HG03378 (cell line): ENCODE data around the gene NID1.

Experiments
- ATAC-seq: cut with Tn5 transposase; IDR thresholded peaks from one replicate; pipeline ENCODE4 v1.9.1; 2021; ENCODE audit warnings: mild to moderate bottlenecking, moderate library complexity; ENCODE audit not compliant: unreplicated experiment

The NID1 gene

DNA sequence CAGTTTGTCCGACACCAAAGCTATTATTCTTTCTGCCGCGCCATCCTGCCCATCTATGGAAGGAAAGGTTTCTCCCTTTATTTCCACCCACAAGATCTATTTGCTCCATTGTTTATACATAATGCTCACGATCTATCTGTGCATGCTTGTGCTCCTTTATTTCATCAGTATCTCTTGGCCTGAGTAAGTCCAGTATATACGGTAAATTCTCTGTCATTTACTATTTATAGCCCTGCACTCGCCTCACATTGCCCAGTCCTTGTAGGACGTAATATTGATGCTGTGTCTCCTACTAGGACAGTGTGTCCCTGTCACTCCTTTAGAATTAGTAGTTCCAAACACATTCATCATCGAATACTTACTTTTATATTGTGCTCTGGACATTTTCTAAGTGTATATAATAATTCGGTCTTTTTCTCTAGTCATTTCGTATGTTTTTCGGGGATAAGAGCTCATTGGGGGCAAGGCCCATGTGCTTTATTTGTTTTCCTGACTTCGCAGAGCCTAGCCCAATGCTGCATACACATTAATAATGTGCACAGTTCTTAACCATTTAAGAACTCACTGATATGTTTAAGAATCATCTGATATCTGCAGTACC lies 3.1 kb upstream of the NID1 start:
- no peak for ATAC-seq

DNA sequence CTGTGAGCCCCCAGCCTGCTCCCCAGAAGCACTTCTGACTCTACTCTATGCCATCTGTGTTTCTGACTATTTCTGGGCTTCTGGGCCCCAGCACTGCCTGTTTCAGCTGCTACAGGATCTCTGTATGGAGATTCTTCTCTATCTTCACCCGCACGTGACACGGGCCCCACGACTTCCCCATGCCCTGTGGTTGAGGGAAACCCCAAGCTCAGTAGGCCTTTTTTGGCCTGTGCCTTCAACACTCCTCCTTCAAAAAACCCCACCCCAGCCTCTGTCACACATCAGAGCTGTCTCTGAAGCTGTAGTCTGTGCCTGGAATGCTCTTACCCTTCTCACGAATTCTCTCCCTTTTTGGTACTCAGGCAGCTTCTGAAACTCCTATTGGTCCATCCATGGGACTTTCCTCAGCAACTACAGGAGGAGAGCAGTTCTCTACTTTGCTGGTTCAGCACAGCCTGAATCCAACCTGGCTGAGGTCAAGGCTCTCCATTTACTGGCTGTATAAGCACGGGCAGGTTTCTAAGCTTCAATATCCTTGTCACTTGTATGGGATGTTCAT lies 2.0 kb upstream of the NID1 start:
- ATAC-seq, result peak; percentile 91

DNA sequence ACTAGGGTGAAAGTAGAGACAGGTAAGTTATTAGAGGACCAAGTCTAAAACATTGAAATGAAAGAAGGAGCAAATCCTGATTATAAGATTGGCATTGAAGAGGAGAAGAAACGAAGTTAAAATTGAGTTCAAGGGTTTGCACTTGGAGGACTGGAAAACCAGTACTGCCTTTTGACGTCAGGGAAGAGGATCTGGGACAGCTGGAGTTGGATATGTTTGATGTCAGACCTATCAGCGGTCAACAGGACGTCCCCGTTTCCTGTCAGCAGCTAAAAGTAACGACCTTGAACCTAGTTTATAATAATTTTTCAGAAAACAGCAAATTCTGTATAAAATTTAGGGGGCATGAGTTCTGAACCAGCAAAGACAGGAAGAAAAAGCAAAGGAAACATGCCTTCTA lies 1.2 kb upstream of the NID1 start:
- ATAC-seq, result no peak

DNA sequence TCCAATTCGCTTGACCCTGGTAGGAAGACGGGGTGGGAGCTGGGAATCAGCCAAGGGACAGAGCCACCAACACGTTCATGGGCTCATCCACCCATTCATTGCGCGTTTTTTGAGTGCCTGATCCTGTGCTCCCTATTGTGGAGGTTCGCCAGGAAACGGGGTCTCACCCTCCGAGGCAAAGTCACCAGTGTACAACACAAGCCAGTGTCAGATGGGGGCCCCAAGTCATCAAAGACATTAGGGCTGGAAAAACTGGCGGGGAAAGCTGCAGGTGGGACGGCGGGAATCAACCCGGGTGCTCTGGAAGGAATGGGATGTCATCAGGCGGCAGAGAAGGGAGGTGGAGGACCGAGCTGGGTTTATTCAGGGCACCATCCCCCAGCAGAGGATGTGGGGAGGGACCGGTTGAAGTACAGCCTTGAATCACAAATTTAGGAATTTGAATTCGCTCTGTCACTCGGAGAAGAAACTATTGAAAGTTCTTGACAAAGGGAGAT lies 667 bp upstream of the NID1 start:
- no peak for ATAC-seq

DNA sequence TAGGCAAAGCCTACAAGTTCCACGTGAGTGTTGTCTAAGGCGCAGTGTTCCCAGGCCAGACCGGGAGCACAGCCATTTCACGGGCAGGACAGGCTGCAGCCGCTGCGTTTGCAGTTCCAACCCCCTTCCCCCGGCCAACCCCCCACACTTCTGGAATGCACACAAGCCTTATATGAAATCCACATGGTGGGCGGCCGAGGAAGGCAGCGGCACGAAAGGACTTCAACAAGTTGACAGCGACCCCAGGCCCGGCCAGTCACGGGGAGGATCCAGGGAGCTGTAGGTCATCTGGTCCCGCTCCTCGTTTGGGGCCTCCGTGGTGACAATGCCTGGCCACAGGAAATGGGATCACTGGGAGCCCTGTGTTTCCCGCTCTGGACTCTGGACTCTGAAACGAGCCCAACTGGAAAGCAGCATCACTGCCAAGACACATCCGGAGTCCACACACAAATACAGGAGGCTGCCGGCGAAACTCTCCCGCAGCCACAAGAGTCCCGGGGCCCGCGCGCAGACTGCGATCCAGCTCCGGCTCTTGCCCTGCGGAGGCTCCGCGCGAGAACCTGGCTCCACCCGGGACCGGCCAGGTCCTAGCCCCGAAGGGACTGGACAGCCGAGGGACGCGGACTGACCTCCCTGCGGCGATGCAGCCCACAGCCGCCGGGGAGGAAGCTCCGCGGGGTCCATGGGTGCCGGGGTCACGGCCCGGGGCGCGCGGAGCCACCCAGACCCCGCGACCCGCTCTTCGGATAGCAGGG lies 794 bp downstream of the NID1 start:
- no peak for ATAC-seq

DNA sequence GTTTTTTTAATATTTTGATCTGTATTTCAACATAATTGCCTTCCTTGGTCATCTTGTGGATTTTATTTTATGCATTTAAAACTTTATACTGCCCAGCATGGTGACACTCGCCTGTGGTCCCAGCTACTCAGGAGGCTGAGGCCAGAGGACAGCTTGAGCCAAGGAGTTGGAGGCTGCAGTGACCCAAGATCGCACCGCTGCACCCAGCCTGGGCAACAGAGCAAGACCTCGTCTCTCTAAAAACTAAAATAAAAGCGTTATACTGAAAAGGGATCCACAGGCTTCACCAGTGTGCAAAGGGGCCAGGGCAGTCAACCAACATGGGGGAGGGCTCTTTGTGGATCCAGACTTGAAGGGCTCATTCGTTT lies 1.4 kb downstream of the NID1 start:
- no peak for ATAC-seq

DNA sequence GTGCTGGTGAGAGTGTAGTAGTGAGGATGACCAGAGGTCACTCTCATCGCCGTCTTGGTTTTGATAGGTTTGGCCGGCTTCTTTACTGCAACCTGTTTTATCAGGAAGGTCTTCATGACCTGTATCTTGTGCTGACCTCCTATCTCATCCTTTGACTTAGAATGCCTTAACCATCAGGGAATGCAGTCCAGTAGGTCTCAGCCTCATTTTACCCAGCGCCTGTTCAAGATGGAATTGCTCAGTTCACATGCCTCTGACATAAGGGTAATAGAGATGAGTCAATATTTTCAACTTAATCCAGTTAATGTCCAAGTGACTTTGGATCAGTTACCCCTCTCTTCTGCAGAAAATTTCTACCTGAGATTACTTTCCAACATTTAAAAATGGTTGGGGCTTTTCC lies 4.6 kb downstream of the NID1 start:
- no peak for ATAC-seq

DNA sequence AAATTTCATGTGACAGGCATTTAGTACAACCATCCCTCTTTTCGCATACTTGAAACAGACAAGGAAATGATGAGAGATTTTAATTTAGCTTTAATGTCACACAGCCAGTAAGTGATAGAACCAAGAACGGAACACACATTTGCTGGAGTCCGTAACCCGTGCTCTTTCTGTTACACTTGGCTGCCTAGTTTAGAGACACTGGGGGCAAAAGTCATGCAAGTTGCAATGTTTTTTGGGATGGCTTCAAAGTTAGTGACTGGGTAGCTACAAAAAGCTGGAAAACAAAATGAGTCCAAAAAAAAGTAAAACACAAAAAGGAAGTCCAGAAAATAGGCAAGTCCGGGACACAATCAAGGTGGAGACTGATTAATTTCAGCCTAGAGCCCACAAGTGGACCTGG lies 5.9 kb downstream of the NID1 start:
- ATAC-seq, result no peak

DNA sequence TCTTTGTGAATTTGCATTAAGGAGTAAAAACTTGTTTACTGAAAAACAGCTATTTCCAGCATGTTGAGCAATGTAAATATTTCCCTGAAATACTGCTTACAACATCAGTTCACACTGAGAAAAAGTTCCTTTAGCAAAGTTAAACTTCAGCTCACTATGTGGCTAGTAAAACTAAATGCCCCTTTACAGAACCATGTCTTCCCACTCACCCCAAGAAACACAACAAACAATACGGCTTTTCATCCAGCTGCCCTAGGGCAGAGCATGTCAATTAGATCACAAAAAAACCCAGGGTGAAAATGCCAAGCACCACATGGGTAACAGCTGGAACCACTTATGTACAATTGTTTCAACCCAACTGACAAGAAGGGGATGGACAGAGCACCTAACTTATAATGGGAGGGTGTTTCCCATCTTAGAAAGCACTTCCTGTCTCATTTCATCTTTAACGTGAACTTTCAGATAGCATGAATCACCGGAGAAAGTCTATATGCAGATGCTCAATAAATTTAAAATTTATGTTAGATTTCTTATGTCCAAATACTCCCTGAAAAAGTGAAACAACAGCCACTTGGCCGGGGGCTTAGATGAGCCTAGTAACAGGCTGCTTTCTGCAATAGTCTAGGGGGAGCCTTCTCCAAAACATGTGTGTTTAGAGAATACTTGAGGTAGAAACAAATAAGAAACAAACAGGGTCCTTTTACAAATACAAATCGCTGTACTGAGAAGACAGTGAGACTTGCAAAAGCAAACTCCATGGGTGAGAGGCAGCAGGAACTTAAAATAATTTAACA lies 6.6 kb downstream of the NID1 start:
- peak; percentile 89 for ATAC-seq

DNA sequence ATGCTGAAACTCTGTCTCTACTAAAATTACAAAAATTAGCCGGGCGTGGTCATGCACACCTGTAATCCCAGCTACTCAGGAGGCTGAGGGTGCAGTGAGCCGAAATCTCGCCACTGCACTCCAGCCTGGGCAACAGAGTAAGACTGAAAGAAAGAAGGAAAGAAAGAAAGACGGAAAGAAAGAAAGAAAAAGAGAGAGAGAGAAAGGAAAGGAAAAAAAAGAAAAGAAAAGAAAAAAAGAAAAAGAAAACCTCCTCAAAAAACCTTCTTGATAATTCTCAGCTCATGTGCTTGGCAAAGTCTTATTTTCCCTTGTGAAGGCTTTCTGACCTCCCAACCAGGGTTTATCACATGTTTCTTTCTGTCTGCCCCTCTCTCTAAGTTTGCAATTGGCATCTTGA lies 7.3 kb downstream of the NID1 start:
- ATAC-seq, result no peak

DNA sequence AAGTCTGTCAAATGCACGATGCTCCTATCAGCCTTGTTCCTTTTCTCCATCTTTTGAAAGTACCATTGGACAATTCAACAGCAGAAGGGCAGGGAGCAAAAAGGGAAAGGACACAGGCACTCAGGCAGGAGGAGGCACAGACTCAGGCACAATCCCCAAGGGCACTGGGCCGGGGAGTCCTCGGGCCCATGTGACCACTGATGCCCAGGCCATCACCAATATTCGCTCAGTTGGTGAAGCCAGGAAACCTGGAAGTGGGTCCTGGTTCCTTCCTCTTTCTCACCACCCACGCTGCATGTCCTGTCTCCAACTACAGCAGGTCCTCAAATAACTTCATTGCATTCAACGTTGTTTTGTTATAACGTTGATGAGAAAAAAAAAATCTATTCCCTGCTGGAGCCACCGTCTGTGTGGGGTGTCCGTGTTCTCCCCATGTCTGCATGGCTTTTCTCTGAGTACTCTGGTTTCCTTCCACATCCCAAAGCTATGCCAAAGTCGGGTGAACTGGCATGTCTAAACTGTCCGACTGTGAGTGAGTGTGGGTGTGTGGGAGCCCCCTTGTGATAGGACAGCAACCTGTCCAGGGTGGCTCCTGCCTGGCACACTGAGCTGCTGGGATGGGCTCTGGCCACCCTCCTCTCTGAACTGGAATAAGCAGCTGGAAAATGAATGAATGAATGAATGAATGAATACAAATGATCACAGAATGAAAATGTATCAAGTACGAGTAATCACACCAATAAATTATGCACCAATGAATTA lies 12.5 kb downstream of the NID1 start:
- no peak for ATAC-seq

DNA sequence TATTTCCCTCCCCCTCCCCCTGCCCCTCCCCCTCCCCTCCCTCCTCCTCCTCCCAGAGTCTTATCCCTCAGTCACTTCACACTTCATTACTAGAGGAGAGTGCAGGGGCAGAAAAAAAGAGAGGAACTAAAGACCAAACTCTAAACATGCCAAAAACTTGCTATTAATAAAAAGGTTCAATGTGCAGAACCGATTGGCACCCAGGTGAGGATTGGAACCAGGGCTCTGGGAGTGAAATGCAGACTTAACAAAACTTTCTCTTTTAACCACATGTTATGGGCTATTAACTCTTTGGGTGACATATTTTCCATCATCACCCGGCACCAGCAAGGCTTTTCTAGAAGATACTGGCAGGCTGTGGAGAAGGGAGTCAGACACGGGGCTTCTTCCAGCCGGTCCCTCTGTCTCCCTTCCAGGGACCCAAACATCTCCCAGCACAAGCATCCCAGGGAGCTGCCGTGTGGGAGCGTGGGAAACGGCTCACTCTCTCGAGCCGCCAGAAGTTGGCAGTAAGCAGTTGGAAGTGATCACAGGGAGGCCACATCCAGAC lies 13.6 kb downstream of the NID1 start:
- no peak for ATAC-seq

DNA sequence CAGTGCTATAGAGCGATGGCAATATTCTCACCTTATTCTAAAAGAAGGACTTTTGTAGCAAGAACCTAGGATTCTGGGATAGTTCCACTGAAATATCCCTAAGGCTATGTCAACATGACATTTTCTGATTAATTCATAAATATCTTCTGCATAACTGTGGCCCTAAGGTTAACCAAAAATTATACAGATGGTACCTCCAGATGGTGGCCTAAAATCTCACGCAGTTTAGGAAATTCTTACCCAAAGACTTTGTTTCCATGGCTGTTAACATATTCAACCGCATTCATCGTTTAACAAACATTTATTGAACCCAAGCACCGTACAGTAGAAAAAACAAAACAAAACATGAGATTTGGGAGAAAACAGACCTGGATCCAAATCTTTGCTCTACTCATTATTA lies 19.1 kb downstream of the NID1 start:
- ATAC-seq, result no peak

DNA sequence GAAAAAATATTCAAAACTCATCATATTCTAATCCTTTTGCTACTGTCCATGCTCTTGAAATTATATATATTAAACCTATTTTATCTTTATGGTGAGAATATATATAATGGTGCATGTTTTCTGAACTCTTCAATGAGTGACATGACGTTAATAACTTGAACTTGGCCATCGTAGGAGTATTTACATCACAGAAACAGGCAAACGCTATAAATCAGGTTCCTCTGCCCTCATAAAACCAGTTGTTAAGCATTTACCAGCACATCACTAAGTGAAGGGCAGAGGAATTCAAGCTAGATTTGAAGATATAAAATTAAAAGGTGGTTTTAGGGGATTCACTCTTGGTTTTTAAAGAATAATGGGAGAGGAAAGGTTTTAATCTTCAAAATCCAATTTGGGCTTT lies 20.5 kb downstream of the NID1 start:
- ATAC-seq, result no peak

DNA sequence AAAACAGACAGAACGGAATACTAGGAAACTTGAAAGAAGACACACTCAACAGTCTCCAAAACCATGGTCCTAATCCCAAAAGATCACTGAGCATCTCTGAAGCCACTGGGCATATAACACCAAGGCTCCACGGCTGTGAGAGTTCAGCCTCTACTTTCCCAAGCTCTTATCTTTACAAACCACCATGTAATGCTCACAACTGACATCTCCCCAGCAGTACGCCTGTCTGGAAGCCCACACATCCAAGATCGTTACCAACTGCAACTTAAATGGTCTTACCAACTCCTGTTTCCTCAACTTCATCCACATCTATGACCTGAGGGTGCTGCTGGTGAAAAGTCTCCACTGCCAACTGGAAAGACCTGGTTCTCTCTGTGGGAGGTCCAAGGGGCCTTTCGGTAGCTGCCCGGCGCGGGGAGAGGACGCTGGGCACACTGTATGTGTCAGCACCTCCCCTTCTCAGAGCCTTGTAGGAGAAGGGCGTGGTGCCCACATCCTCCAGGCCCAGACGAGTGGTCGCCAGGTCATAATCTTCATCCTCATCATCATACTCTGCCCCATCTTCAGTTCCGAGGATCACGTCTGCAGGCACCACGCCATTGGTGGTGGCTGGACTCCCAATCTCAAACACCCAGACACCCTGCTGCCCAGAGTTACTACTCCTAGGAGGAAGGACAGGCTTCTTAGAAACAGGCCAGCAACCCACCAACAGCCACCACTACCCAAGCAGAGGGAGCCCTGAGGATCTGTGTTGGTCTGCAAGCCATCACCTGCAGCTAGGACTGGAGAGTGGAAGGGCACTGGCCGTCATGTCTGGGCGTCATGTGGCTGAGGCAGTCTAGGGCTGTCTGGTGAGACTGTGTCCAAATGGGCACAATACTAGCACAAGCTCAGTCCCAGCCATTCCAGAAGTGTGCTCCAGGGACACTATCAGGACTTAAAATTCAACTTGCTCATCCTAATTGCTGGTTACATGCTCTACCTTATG lies 23.0 kb downstream of the NID1 start:
- no peak for ATAC-seq

DNA sequence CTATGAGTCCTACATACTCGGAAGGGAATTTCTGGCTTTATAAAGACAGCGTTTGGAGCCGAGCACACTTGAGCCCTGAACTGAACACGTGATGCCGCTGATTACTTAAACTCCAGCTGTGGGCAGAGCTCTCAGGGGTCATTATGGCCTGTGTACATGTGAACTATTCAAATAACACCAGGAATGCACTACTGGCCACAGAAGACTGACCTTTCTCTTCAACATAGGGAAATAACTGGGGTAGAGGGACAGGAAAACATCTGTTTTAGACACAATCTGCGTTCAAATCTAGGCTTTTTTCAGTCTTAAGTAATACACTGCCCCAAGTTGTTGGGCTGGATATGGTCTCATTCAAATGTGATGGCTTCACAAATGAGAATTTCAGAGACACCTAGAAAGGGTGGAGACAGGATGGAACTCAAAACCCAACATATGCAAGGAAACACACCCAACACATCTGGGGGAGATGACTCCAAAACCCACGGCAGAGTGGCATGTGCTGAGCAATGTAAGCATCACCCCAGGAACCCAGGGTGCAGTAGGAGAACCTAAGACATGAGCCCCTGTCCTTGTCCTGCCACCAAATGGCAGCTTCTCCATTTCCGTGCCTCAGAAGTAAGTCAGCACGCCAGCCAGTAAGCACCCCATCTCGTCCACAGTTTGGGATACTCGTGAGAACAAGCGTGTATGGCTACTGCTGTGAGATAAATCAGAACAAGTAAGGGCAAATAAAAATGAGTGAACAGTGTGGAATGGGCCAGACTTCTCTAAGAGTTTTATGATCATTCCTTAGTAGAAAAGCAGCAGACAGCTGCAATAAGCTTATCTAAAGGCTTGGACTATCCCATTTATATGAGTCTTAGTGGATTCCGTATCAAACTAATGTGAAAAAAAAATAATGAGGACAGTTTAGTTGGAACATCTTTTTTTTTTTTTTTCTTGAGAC lies 24.9 kb downstream of the NID1 start:
- no peak for ATAC-seq

DNA sequence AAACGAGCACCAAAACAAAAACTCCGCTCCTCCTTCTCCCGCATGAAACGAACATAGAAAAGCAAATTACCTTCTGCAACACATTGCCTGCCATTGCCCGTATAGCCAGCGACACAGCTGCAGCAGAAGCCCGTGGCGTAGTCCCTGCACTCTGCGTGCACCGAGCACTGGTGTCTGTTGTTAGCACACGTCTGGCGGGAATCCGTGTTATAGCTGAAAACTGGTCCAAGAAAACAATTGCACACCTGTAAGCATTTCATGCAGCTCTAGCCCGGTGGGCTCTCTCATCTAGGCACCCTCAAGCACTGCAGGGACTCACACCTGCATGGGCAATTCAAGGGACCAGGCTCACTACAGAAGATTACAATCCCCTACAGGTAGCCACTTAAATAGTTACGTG lies 26.9 kb downstream of the NID1 start:
- no peak for ATAC-seq

DNA sequence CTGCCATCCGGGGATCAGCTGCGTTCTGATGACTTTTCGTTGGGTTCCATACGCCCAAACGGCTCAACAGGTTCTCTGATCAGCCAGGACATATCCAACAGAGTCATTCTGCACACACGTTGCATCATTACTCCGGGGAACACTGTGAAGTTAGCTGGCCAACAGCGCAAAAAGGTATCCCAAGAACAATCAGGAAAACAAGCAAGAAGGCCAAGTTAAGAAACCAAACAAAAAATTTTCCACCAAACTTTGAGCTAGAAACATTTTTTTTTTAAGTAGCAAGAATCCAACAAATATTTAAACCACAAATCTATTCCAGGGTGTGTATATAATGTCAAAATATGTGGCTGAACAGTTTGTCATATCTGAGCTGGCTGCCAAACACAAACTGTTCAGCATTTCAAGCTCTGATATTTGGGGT lies 29.2 kb downstream of the NID1 start:
- ATAC-seq, result no peak
